Raji (cell line): ENCODE measurements around the gene PTPRN2.

Experiments used
- POLR2A ChIP-seq: IDR thresholded peaks from 2 replicates; pipeline ENCODE4 v1.6.1; 2011; ENCODE audit warnings: low read depth, low read length, control low read depth; ENCODE audit not compliant: insufficient read depth

Gene PTPRN2

GRCh38 chr7:158446281-158446680 lies 141.3 kb downstream of the PTPRN2 start:
- TF ChIP-seq POLR2A: no peak

DNA sequence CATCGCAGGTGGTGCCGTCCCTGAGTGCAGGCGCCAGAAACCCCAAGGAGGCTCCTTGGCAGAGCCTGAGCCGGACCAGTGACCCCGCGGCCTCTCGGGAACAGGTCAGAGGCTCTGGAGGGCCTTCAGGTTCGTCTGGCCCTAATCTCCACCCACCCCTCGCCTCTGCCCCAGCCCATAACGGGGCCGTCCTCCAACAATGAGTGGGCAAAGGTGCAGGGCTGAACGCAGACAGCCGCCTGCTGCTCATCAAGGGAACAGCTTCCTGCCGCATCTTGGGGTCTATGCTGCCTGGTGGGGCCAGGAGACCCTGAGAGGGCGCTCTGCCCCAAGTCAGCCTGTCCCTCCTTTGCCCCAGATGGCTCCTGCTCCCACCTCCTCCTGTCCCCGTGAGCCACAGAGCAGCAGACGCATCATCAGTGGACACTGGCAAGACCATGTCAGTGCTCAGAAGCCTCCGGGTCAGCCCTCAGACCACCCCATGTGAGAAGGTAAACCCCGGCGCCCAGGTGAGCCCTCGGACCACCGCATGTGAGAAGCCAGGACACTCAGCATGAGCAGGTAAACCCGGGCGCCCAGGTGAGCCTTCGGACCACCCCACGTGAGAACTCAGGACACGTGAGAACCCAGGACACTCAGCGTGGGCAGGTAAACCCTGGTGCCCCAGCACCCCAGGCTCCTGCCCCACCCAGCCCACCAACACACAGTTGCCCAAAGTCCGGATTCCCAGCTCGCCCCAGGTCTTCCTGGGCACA lies 142.0 kb downstream of the PTPRN2 start:
- no peak for TF ChIP-seq POLR2A

GRCh38 chr7:158444501-158445420 lies 142.9 kb downstream of the PTPRN2 start:
- no peak for TF ChIP-seq POLR2A

DNA sequence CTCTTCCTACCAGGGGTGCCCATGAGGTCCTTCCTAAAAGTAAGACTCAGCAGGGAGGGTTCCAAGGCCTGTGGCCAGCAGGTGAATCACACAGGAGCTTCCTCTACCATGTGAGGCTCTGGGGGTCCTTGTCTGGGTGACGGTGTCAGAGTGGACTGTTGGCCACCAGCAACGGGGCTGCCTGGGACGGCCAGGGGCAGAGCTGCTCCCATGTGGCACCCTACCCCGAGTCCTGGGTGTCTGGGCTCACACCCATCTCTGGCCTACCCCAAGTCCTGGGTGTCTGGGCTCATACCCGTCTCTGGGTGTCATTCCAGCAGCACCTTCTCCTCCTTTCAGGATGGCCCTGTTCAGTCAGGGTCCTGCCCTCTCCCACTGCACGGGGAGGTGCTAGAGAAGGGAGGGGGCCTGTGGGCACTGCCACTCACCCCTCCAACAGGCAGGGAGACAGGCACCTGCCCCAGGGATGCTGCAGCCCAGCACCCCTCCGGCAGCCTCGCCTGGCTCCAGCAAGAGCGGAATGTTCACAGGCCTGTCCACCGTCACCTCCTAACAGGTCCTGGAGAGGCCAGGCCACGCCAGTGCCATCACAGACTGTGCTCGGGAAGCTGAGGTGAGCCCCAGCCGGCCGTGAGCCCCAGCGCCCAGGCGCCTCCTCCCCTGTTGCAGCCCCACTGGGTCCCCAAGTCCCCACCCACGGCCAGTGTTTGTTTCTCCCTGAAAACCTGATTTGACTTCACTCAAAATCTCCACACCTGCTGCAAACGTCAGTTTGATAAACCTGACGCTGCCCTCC lies 143.7 kb downstream of the PTPRN2 start:
- no peak for TF ChIP-seq POLR2A

DNA sequence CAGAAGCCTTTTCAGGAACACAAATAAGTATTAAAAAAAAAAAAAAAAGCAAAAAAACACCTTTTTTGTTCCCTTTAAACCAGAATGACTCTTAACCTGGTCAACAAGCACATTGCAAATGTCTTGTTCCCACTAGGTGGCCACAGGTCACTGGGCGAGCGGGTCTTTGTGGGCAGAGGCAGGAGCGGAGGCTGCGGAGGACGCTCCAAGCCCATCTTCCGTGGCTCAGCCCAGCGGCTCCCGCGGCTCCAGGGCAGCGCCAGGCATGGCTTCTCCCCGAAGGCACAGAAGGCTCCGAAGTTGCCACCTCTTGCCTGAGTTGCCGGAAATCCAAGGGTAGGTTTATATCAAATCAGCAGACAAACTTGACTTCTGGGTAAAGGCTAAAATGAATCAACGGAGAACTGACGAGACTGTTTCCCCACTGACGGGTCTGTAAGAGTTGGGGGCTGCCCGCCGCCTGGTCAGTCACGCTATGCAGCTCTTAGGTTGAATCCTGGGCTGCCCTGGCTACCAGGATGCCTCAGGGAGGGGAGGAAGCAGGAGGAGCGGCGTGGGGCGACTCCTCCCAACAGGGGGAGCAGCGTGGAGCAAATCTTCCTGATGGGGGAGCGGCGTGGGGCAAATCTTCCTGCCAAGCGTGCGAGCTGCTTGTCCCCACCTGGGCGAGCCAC lies 144.5 kb downstream of the PTPRN2 start:
- TF ChIP-seq POLR2A: no peak

GRCh38 chr7:158442260-158442659 lies 145.4 kb downstream of the PTPRN2 start:
- TF ChIP-seq POLR2A: no peak

GRCh38 chr7:158439035-158439434 lies 148.6 kb downstream of the PTPRN2 start:
- no peak for TF ChIP-seq POLR2A

DNA sequence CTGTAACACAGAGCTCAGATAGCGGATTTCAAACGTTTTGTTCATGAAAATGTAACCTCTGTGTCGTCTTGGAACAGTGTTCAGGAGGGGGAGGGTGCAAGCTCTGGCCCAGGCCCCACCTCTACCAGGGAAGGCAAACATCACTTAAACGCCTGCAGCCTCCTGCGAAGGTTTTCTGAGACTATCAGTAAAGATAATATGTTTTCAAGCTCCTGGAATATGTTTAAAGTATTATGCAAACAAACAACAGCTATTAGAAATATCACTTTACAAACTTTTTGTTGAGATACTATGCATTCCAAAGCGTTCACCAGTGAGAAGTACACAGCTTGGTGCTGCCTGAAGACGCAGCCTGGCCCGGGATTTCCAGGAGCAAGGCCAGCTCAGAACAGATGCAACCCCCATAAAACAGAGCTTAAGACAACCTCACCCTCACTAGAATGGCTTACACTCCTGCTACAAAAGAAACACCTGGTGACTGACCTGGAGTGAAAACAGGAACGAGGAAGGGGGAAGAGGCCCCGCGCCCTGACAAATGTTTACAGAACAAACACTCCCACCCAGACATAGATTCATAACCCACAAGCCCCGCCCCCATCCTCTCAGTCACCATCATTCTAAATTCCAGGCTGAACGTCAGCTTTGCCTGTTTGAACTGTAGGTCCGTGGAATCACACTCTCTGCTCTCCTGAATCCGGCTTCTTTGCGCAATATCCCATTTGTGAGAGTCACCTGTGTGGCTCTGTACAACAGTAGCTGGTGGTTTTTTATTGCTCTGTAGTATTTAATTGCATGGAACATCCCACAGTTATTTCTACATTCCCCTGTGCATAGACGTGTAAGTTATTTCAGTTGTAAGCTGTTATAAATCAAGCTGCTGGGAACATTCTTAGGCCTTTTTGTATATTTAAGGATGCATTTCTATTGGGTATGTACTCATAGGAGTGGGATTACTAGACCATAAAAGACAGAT lies 155.0 kb downstream of the PTPRN2 start:
- TF ChIP-seq POLR2A: no peak

- TF ChIP-seq POLR2A: no peak
Measured at GRCh38 chr7:158431941-158432347, 155.7 kb downstream of the PTPRN2 start.

DNA sequence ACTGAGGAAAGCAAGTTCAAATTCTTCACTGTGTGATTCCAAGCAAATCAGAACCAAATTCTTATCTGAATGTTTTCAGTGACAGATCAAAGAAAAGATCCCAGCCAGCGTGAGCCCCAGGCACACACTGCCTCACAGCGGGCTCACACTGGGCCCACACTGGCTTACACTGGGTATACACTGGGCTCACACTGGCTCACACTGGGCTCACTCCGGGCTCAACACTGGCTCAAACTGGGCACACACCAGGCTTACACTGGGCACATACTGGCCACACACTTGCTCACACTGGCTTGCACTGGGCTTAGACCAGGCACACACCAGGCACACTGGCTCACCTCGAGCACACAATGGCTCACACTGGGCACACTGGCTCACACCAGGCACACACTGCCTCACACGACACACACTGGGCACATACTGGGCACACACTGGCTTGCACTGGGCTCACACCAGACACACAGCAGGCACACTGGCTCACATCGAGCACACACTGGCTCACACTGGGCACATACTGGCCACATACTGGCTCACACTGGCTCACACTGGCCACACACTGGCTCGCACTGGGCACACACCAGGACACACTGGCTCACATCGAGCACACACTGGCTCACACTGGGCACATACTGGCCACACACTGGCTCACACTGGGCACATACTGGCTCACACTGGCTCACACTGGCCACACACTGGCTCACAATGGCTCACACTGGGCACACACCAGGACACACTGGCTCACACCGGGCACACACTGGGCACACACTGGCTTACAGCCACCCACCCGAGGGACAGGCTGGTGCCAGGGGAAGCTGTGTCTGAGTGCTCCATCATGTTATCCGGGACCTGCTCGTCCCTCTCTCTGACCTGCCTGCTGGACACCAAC lies 156.3 kb downstream of the PTPRN2 start:
- no peak for TF ChIP-seq POLR2A

GRCh38 chr7:158430308-158431034 lies 157.2 kb downstream of the PTPRN2 start:
- TF ChIP-seq POLR2A: no peak
